HCEC 1CT (cell line): ENCODE data around the gene DPH3.
"Not testable (repeated sequence)": the region's sequence is repeated elsewhere in the genome, so short reads cannot be mapped to it uniquely, and the experiment has no call there.

ENCODE experiments used
- DNase-seq: peaks from one replicate; pipeline ENCODE4 v3.0.0-alpha.2; 2017

DPH3 gene

DNA sequence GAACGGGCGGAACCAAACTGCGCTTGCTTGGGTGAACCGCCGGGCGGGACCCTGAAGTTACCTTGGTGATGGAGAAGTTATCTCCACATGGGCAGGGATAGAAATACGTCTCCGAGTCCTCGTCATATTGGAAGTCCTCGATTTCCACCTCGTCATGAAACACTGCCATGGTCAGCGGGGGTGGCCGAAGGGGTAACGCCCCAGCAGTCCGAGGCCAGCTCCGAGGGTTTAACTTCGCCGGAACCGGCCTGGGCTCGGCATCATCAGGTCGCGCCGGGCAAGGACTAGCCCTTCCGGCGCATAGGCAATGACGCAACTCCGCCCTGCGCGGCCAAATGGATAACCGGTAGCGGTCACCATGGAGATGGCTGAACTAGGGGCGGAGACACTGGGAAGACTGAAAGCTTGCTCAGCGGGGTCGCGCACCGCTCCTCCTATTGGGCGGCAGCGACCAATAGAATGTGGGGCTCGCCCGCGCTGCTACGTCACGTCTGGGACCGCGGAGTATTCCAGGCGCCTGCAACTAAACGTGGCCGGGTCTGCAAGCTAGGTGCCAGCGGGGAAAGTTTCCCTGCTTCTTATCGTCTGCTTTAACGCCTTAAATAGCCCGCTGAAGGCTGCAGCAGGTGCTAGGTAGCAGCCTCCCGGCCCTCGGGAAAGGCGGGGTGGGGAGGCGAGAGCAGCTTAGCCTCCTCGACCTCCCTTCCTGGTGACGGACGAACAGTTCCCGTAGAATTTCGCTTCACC, at the start of gene DPH3, which contains the start of gene OXNAD1:
TSS of gene DPH3 (minus strand) at position 236 of the 747 bp plus-strand sequence. CDS start at position 169, 67 bp downstream.
TSS of gene OXNAD1 (plus strand) at position 505 of the 747 bp plus-strand sequence. CDS start 5,741 bp downstream, outside the sequence.
- peak; percentile 100 for DNase-seq

DNA sequence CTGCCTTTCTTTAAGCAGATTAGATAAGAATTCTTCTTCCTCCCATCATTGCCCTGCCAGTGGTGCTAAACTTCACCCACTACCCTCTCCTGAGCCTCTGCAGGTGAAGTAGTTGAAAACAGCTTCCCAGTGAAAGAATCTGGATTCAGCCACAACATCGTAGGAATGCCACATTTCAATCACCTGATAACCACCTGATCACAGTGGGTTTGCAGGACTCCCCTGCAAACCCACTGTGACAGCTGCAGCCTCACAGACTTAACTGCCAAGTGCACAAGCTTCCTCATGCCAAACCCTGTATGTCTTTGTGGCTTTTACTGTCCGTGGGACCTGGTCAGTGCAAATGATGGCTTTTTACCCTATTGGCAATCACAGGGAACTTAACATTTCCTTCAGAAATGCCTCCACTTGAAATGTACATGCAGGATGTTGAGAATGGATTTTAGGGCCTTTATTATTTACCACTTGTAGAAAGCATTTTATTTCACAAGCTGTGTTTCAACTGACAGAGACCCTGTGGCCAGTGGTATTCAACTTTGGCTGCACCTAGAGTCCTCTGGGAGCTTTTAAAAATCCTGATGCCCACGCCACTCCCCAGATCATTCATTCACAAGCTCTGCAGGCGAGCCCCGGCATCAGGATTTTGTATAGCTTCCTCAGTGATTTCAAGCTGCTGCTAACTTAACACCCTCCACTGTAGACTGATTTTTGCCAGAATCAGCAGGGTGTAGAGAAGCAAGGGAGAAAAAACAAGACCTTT, 49.3 kb upstream of the DPH3 start:
- DNase-seq = no peak

DNA sequence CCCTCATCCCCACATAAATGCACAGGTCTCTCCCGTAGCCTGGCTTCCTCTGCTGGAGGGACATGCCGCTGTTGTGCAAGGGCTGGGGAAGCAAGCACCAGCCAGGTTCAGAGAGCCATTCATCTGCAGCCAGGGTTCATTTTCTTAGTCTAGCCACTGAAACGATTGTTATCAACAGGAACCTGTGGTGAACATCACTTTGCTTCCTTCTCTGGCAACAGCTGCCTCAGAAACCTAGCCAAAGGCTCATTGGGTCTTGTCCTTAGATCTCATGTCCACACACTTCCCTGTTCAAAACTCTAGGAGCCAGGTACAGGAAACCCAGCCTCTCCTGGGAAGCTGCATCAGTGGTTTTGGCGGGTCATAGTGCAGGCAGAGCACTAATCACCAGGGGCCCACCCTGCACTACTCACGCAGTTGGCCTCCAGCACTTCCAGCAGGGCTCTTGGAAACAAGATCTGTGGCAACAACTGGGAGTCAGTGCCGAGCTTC, 47.3 kb upstream of the DPH3 start:
- DNase-seq = no peak

DNA sequence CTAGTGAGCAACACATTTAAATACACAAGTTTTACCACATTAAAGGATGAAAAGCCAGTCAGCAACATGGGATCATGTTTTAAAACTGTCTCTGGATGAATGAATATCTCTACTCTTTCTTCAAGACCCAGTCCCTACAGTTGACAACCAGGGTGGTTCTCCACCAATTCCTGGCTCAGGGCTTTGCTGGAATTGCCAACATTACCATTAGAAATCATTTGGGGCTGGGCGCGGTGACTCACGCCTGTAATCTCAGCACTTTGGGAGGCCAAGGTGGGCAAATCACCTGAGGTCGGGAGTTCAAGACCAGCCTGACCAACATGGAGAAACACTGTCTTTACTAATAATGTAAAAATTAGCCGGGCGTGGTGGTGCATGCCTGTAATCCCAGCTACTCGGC, 45.7 kb upstream of the DPH3 start:
- not testable (repeated sequence) for DNase-seq

DNA sequence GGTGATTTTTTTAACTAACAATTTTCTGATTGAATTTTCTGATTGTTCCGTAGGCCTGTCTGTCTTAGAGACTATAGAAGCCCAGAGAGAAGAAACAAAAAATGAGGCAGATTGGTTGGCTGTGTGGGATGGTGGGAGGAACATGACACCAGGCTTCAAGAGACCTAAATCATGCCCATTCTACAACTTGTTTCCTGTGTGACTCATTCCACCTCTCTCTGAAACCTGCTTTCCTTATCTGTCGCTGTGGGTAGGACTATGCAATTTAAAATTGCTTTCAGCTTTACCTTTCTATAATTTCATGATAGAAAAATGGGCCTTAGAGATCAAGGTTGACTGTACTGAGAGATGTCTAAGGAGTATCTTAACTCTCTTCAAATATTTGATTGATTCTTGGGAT, 44.8 kb upstream of the DPH3 start:
- DNase-seq = peak; percentile 47

GRCh38 chr3:16308727-16309126, 44.0 kb upstream of the DPH3 start:
- DNase-seq = no peak

- no peak for DNase-seq
These were observed 43.2 kb upstream of the DPH3 start for GRCh38 chr3:16307832-16308531.

GRCh38 chr3:16305111-16305541, 40.4 kb upstream of the DPH3 start:
- no peak for DNase-seq

- DNase-seq = no peak
These were observed 39.6 kb upstream of the DPH3 start for GRCh38 chr3:16304061-16305010.

- no peak for DNase-seq
These were observed 38.4 kb upstream of the DPH3 start for GRCh38 chr3:16303037-16303575.

DNA sequence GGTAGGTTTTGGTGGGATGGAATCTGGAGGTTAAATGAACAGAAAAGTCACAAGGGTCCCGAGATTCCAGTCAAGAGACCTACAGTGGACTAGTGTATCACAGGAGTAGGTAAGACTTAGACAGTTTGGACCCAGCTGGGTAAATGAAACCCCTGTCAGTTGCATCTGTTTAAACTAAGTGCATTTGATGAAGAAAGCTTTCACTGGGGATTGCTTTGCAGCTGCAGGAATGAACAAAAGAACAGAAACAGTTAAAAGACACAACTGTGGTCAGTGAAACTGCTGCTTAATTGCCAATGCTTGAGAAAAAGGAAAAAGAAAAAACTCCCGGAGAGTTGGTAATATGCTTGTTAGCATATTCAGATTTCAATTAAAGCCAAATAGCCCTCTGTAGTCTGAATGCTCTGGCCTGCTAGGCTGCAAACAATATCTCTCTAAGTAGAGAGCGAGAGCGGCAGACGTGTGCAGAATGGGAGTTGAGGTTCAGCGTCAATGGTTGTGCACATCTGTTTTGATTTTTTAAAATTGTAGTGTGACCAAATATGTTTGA, 37.4 kb upstream of the DPH3 start:
- DNase-seq = no peak

DNA sequence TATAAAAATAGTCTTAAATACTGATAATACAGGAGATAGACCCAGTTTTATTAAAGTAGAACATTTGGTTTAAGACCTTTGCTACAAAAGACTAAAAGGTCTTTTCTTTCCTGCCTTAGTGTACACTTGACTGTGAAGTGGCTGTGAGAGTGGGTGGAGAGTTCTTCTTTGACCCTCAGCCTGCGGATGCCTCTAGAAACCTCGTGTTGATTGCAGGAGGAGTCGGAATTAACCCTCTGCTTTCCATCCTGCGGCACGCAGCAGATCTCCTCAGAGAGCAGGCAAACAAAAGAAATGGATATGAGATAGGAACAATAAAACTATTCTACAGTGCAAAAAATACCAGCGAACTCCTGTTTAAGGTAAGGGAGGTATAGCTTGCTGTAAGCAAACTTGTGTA, 36.8 kb upstream of the DPH3 start:
- DNase-seq = no peak

DNA sequence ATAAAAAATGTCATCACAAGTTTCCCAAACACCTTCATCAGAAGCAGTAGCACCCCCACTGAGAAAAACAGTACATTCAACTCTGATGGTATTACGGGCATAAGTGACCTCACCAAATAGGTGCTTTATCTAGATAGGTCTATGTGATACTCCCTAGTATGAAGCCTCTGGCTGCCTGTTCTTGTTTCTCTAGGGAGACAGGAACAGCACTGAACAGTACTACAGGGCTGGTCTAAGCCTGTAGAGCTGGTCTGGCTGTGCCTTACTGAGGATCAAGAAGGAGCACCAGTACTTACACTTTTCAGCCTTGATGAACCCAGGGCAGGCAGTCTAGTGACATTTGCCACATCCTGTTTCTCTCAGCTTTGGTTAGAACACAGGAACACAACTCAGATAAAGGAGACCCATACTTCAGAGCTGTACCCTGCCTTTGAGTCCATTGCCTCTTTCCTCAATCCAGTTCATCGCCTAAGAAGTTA, 36.2 kb upstream of the DPH3 start:
- DNase-seq = no peak

- no peak for DNase-seq
These were observed 35.6 kb upstream of the DPH3 start for GRCh38 chr3:16300307-16300706.

DNA sequence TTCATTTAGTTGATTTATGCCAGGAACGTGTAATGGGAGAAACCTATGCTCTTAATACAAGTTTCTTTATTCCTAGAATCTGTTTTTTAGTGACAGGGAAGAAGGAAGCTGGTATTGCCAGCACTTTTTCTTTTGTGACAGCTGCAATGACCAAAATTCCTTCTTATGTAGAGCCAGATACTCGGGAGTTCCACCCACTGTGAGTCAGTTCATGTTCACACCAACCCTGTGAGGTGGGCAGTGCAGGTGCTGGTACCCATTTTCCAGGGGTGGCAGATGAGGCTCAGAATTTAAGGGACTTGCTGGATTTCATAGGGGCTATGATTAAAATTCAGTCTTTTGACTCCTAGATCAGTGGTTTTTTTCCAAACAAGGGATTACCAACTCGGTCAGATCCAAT, 35.0 kb upstream of the DPH3 start:
- no peak for DNase-seq

GRCh38 chr3:16298891-16299290, 34.1 kb upstream of the DPH3 start:
- no peak for DNase-seq

DNA sequence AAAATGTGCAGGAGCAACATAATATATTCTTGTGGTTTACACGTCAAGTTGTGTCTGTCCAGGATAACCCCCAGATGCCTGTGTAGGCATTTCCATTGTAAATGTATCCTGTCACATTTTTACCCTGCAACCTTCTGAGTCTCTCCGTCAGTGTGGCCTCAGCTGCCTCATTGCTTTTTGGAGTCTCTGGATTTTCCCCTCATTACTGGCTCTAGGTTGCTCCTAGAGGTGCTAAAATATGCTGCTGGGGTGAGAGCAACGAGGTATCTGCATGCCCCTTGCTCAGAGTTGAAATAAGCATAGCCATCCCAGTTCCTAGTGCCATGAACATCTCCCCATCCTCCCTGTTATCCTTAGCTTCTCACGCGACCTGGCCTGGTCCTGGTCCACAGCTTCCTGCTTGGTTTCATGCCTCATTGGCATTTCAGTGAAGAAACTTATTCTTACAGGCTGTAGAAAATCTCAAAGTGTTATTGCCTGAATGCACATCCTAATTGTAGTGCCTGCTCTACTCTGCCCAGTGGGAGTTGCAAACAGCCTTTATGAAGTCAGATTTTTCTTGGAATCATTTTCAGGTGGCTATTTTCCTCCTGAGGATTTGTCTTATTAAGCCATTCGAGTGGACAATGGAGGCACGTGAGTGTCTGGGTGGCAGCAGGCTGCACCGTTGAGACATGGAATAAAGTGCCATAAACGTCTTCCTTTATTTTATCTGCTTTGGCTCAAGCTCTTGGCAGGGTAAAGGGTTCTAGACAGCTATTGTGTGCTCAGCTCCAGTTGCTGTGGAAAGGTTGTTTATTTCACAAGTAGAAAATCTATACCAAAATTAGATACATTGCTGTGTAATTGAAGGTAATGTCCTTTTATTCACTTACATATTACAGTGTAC, 33.5 kb upstream of the DPH3 start:
- no peak for DNase-seq

DNA sequence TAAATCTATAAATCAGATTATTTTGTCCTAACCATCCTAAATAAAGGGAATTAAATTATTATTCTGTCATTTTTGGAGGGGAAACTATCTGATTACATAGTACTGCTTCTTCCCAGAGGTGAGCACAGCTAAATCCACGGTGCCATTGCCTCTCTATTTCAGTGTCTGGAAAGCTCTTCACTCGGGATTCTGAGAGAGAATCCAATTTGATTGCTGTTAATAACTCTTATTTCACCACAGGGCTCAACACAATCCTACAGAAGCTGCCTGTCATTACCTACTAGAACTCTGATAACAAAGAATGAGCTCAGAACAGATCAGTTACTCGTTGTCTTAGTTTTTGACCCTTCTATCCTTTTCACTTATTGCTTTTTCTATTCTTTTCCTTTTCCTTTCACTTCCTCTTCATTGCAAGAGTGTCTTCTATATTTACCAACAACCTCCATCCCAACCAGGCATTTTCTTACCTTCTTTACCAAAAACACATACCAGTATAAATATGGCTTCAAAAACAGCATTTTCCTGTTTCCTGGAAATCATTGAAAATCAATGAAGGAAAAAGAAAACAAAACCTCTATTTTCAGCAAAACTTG, 30.7 kb upstream of the DPH3 start:
- no peak for DNase-seq

- DNase-seq = no peak
These were observed 30.1 kb upstream of the DPH3 start for GRCh38 chr3:16294844-16295243.

DNA sequence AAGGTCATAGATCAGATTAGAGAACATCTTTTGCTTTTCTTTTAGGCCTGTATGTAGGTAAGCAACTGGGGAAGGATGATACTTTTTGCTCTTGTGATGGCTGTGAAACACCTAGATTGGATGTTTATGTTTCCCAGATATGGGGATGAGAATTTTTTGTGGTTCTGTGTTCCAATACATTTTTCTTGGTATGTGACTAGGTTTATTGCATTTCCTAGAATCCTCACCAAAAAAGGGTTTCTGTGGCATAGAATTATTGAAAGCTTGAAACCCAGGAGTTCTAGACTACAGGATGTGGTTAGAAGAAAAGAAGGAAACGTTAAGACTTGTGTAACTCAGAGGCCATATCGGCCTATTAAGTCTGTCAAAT, 26.1 kb upstream of the DPH3 start:
- DNase-seq = no peak
